ENCODE measurements around the gene TRPM3.

- TF ChIP-seq JUND (IDR thresholded peaks at IDR 0.05; ENCODE audit: low read length) (no peak), TAF1 (IDR thresholded peaks at IDR 0.05; ENCODE audit: low read depth, low read length) (no peak), POLR2AphosphoS5 (IDR thresholded peaks at IDR 0.05; ENCODE audit: low read depth, low read length) (no peak), SIN3A (conservative IDR thresholded peaks at IDR 0.05 in 1 of 2, IDR thresholded peaks at IDR 0.05 in 1 of 2; ENCODE audit: low read depth in 1 of 2, low read length in 2 of 2) (no peak), CTBP2 (IDR thresholded peaks at IDR 0.05; ENCODE audit: borderline replicate concordance, insufficient read depth, insufficient read length, low read length) (no peak), EGR1 (IDR thresholded peaks at IDR 0.05; ENCODE audit: borderline replicate concordance, low read depth, low read length) (no peak), MAFK (IDR thresholded peaks at IDR 0.05; ENCODE audit: low read depth, low read length) (no peak), EZH2 (IDR thresholded peaks at IDR 0.05; ENCODE audit: low read depth, low read length, severe bottlenecking) (no peak), SP4 (IDR thresholded peaks at IDR 0.05; ENCODE audit: low read length) (no peak), PHF8 (conservative IDR thresholded peaks at IDR 0.05; ENCODE audit: low read depth, low read length) (no peak), CTCF (IDR thresholded peaks at IDR 0.05; ENCODE audit: control extremely low read depth in 1 of 3, insufficient read depth in 1 of 3, low read depth in 1 of 3, low read length in 3 of 3) (no peak), KDM1A (IDR thresholded peaks at IDR 0.05; ENCODE audit: borderline replicate concordance, low read length) (no peak), RBBP5 (IDR thresholded peaks at IDR 0.05; ENCODE audit: borderline replicate concordance, low read depth, low read length) (no peak), ZNF274 (IDR thresholded peaks at IDR 0.05; ENCODE audit: borderline replicate concordance, extremely low read depth, low read length) (no peak)
Measured at GRCh38 chr9:70675868-70676370, 445.5 kb downstream of the TRPM3 start.

Data from H1 (cell line).